Measurements from ENCODE around the gene SLC38A7.
"Not testable (repeated sequence)": the region's sequence is repeated elsewhere in the genome, so short reads cannot be mapped to it uniquely, and the experiment has no call there.

The SLC38A7 gene

GRCh38 chr16:58713742-58714141 lies 29.2 kb upstream of the SLC38A7 start:
- H3K27ac ChIP-seq (ENCODE audit: low read depth, low read length): no peak overlapping the region
- H3K36me3 ChIP-seq (ENCODE audit: insufficient read depth, low read length): peaks cover 57% of the 10 kb centered on the region
- H3K9me3 ChIP-seq (ENCODE audit: low read length): no peaks in the 10 kb centered on the region
- no peaks in the 10 kb centered on the region for H3K27me3 ChIP-seq (ENCODE audit: control insufficient read depth in 1 of 2, insufficient read depth in 2 of 2, low read length in 2 of 2)
- no peak overlapping the region for H3K4me3 ChIP-seq (ENCODE audit: low read depth in 1 of 2, low read length in 2 of 2)
- H3K4me1 ChIP-seq (ENCODE audit: insufficient read depth, low read length): no peaks in the 10 kb centered on the region
- H3K9ac ChIP-seq (ENCODE audit: low read length): no peak overlapping the region

- no peaks in the 10 kb centered on the region for H3K27me3 ChIP-seq (ENCODE audit: control insufficient read depth in 1 of 2, insufficient read depth in 2 of 2, low read length in 2 of 2)
- peaks cover 33% of the 10 kb centered on the region for H3K36me3 ChIP-seq (ENCODE audit: insufficient read depth, low read length)
- no peak overlapping the region for H3K9ac ChIP-seq (ENCODE audit: low read length)
- H3K4me1 ChIP-seq (ENCODE audit: insufficient read depth, low read length): no peaks in the 10 kb centered on the region
- no peak overlapping the region for H3K4me3 ChIP-seq (ENCODE audit: low read depth in 1 of 2, low read length in 2 of 2)
- H3K27ac ChIP-seq (ENCODE audit: low read depth, low read length): no peak overlapping the region
- no peaks in the 10 kb centered on the region for H3K9me3 ChIP-seq (ENCODE audit: low read length)
These were observed 24.8 kb upstream of the SLC38A7 start for GRCh38 chr16:58709333-58709732.

GRCh38 chr16:58699151-58699550 lies 14.6 kb upstream of the SLC38A7 start:
- no peaks in the 10 kb centered on the region for H3K27me3 ChIP-seq (ENCODE audit: control insufficient read depth in 1 of 2, insufficient read depth in 2 of 2, low read length in 2 of 2)
- no peak overlapping the region for H3K9ac ChIP-seq (ENCODE audit: low read length)
- no peak overlapping the region for H3K4me3 ChIP-seq (ENCODE audit: low read depth in 1 of 2, low read length in 2 of 2)
- no peaks in the 10 kb centered on the region for H3K36me3 ChIP-seq (ENCODE audit: insufficient read depth, low read length)
- H3K4me1 ChIP-seq (ENCODE audit: insufficient read depth, low read length): no peaks in the 10 kb centered on the region
- H3K27ac ChIP-seq (ENCODE audit: low read depth, low read length): no peak overlapping the region
- no peaks in the 10 kb centered on the region for H3K9me3 ChIP-seq (ENCODE audit: low read length)

- Histone ChIP-seq H3K36me3 (ENCODE audit: insufficient read depth, low read length) (no peaks in the 10 kb centered on the region), H3K9me3 (ENCODE audit: low read length) (no peaks in the 10 kb centered on the region), H3K4me3 (ENCODE audit: low read depth in 1 of 2, low read length in 2 of 2) (no peak overlapping the region)
These were observed 10.8 kb upstream of the SLC38A7 start for GRCh38 chr16:58695368-58695767.

GRCh38 chr16:58692450-58692849 lies 7.9 kb upstream of the SLC38A7 start:
- Histone ChIP-seq H3K4me1 (ENCODE audit: insufficient read depth, low read length) (no peaks in the 10 kb centered on the region), H3K27ac (ENCODE audit: low read depth, low read length) (no peak overlapping the region), H3K4me3 (ENCODE audit: low read depth in 1 of 2, low read length in 2 of 2) (no peak overlapping the region), H3K36me3 (ENCODE audit: insufficient read depth, low read length) (no peaks in the 10 kb centered on the region), H3K27me3 (ENCODE audit: control insufficient read depth in 1 of 2, insufficient read depth in 2 of 2, low read length in 2 of 2) (no peaks in the 10 kb centered on the region), H3K9ac (ENCODE audit: low read length) (no peak overlapping the region), H3K9me3 (ENCODE audit: low read length) (no peaks in the 10 kb centered on the region)

More at GRCh38 chr16:58695368-58695767, 10.8 kb upstream of the SLC38A7 start:
- Histone ChIP-seq H3K27me3 (ENCODE audit: control insufficient read depth in 1 of 2, insufficient read depth in 2 of 2, low read length in 2 of 2) (no peaks in the 10 kb centered on the region), H3K9ac (ENCODE audit: low read length) (no peak overlapping the region), H3K27ac (ENCODE audit: low read depth, low read length) (no peak overlapping the region), H3K4me1 (ENCODE audit: insufficient read depth, low read length) (no peaks in the 10 kb centered on the region)

GRCh38 chr16:58686985-58687706 lies 2.6 kb upstream of the SLC38A7 start:
- not testable (repeated sequence) for H3K27me3 ChIP-seq (ENCODE audit: control insufficient read depth in 1 of 2, insufficient read depth in 2 of 2, low read length in 2 of 2); H3K36me3 ChIP-seq (ENCODE audit: insufficient read depth, low read length); H3K4me3 ChIP-seq (ENCODE audit: low read depth in 1 of 2, low read length in 2 of 2); H3K4me1 ChIP-seq (ENCODE audit: insufficient read depth, low read length); H3K27ac ChIP-seq (ENCODE audit: low read depth, low read length); H3K9ac ChIP-seq (ENCODE audit: low read length); H3K9me3 ChIP-seq (ENCODE audit: low read length)

GRCh38 chr16:58685084-58685449 lies 497 bp upstream of the SLC38A7 start:
- H3K9ac ChIP-seq (ENCODE audit: low read length): peak overlapping the region; percentile 15
- no peaks in the 10 kb centered on the region for H3K9me3 ChIP-seq (ENCODE audit: low read length)
- H3K4me1 ChIP-seq (ENCODE audit: insufficient read depth, low read length): peaks cover 10% of the 10 kb centered on the region
- no peaks in the 10 kb centered on the region for H3K27me3 ChIP-seq (ENCODE audit: control insufficient read depth in 1 of 2, insufficient read depth in 2 of 2, low read length in 2 of 2)
- H3K4me3 ChIP-seq (ENCODE audit: low read depth in 1 of 2, low read length in 2 of 2): peak overlapping the region; percentile 88 to 98
- H3K27ac ChIP-seq (ENCODE audit: low read depth, low read length): peak overlapping the region; percentile 72
- H3K36me3 ChIP-seq (ENCODE audit: insufficient read depth, low read length): peaks cover 5% of the 10 kb centered on the region

GRCh38 chr16:58684001-58684353 lies 593 bp downstream of the SLC38A7 start:
- Histone ChIP-seq H3K9me3 (ENCODE audit: low read length) (no peaks in the 10 kb centered on the region), H3K4me1 (ENCODE audit: insufficient read depth, low read length) (peaks cover 10% of the 10 kb centered on the region), H3K9ac (ENCODE audit: low read length) (peak overlapping the region; percentile 85), H3K4me3 (ENCODE audit: low read depth in 1 of 2, low read length in 2 of 2) (peak overlapping the region; percentile 88 to 98), H3K27me3 (ENCODE audit: control insufficient read depth in 1 of 2, insufficient read depth in 2 of 2, low read length in 2 of 2) (no peaks in the 10 kb centered on the region), H3K36me3 (ENCODE audit: insufficient read depth, low read length) (peaks cover 5% of the 10 kb centered on the region), H3K27ac (ENCODE audit: low read depth, low read length) (peak overlapping the region; percentile 72)

GRCh38 chr16:58679763-58680162 lies 4.8 kb downstream of the SLC38A7 start:
- Histone ChIP-seq H3K9ac (ENCODE audit: low read length) (no peak overlapping the region), H3K27ac (ENCODE audit: low read depth, low read length) (no peak overlapping the region), H3K4me3 (ENCODE audit: low read depth in 1 of 2, low read length in 2 of 2) (no peak overlapping the region), H3K27me3 (ENCODE audit: control insufficient read depth in 1 of 2, insufficient read depth in 2 of 2, low read length in 2 of 2) (no peaks in the 10 kb centered on the region), H3K36me3 (ENCODE audit: insufficient read depth, low read length) (peaks cover 22% of the 10 kb centered on the region), H3K9me3 (ENCODE audit: low read length) (no peaks in the 10 kb centered on the region), H3K4me1 (ENCODE audit: insufficient read depth, low read length) (peaks cover 10% of the 10 kb centered on the region)

GRCh38 chr16:58678716-58679115 lies 5.9 kb downstream of the SLC38A7 start:
- Histone ChIP-seq H3K4me1 (ENCODE audit: insufficient read depth, low read length) (peaks cover 6% of the 10 kb centered on the region), H3K9me3 (ENCODE audit: low read length) (no peaks in the 10 kb centered on the region), H3K36me3 (ENCODE audit: insufficient read depth, low read length) (peaks cover 22% of the 10 kb centered on the region), H3K27me3 (ENCODE audit: control insufficient read depth in 1 of 2, insufficient read depth in 2 of 2, low read length in 2 of 2) (no peaks in the 10 kb centered on the region), H3K9ac (ENCODE audit: low read length) (no peak overlapping the region), H3K4me3 (ENCODE audit: low read depth in 1 of 2, low read length in 2 of 2) (no peak overlapping the region), H3K27ac (ENCODE audit: low read depth, low read length) (no peak overlapping the region)

- Histone ChIP-seq H3K4me3 (ENCODE audit: low read depth in 1 of 2, low read length in 2 of 2) (no peak overlapping the region), H3K4me1 (ENCODE audit: insufficient read depth, low read length) (peaks cover 1% of the 10 kb centered on the region), H3K36me3 (ENCODE audit: insufficient read depth, low read length) (peaks cover 22% of the 10 kb centered on the region)
These were observed 6.3 kb downstream of the SLC38A7 start for GRCh38 chr16:58678269-58678668.

GRCh38 chr16:58670946-58671583 lies 13.5 kb downstream of the SLC38A7 start:
- no peak overlapping the region for H3K4me3 ChIP-seq (ENCODE audit: low read depth in 1 of 2, low read length in 2 of 2)
- no peaks in the 10 kb centered on the region for H3K4me1 ChIP-seq (ENCODE audit: insufficient read depth, low read length)
- no peak overlapping the region for H3K27ac ChIP-seq (ENCODE audit: low read depth, low read length)
- no peaks in the 10 kb centered on the region for H3K9me3 ChIP-seq (ENCODE audit: low read length)
- peaks cover 17% of the 10 kb centered on the region for H3K36me3 ChIP-seq (ENCODE audit: insufficient read depth, low read length)
- H3K27me3 ChIP-seq (ENCODE audit: control insufficient read depth in 1 of 2, insufficient read depth in 2 of 2, low read length in 2 of 2): no peaks in the 10 kb centered on the region
- H3K9ac ChIP-seq (ENCODE audit: low read length): no peak overlapping the region

More at GRCh38 chr16:58678269-58678668, 6.3 kb downstream of the SLC38A7 start:
- Histone ChIP-seq H3K27me3 (ENCODE audit: control insufficient read depth in 1 of 2, insufficient read depth in 2 of 2, low read length in 2 of 2) (no peaks in the 10 kb centered on the region), H3K27ac (ENCODE audit: low read depth, low read length) (no peak overlapping the region), H3K9me3 (ENCODE audit: low read length) (no peaks in the 10 kb centered on the region), H3K9ac (ENCODE audit: low read length) (no peak overlapping the region)

All from muscle layer of colon (tissue), 2 donors.